ENCODE results near the gene GUCA1C. TPM values are rescaled to one million over a fixed set of nuclear protein-coding genes. Genes with fewer than 3 reads are reported as not detected.
A peak's percentile ranks its signal among the peaks of the same experiment; 100 is the strongest.

Gene GUCA1C
- 1.4 and 3.9 TPM in 2 replicates for total RNA-seq

GRCh38 chr3:108953700-108954099 lies at the start of gene GUCA1C:
Gene GUCA1C, minus strand, starts transcription at chr3:108953879. Its CDS starts 117 bp downstream, at chr3:108953762.
- DNase-seq (ENCODE audit: low read depth), result no peak

GRCh38 chr3:108998436-108998835 lies 44.8 kb upstream of the GUCA1C start:
- DNase-seq (ENCODE audit: low read depth), result no peak

- DNase-seq (ENCODE audit: low read depth), result peak; percentile 3
These were observed 32.2 kb upstream of the GUCA1C start for GRCh38 chr3:108985844-108986243.

- peak; percentile 5 for DNase-seq (ENCODE audit: low read depth)
These were observed 29.4 kb upstream of the GUCA1C start for GRCh38 chr3:108983051-108983450.

- no peak for DNase-seq (ENCODE audit: low read depth)
These were observed 22.4 kb upstream of the GUCA1C start for GRCh38 chr3:108976058-108976457.

GRCh38 chr3:108973019-108973418 lies 19.3 kb upstream of the GUCA1C start:
- no peak for DNase-seq (ENCODE audit: low read depth)

GRCh38 chr3:108972482-108972881 lies 18.8 kb upstream of the GUCA1C start:
- no peak for DNase-seq (ENCODE audit: low read depth)

- DNase-seq (ENCODE audit: low read depth), result no peak
These were observed 16.9 kb upstream of the GUCA1C start for GRCh38 chr3:108970561-108970960.

GRCh38 chr3:108966773-108967172 lies 13.1 kb upstream of the GUCA1C start:
- no peak for DNase-seq (ENCODE audit: low read depth)

GRCh38 chr3:108959017-108959416 lies 5.3 kb upstream of the GUCA1C start:
- DNase-seq (ENCODE audit: low read depth), result peak; percentile 58

- peak; percentile 48 for DNase-seq (ENCODE audit: low read depth)
These were observed 469 bp downstream of the GUCA1C start for GRCh38 chr3:108953210-108953609.

- DNase-seq (ENCODE audit: low read depth), result no peak
These were observed 1.7 kb downstream of the GUCA1C start for GRCh38 chr3:108951820-108952501.

- DNase-seq (ENCODE audit: low read depth), result no peak
These were observed 5.8 kb downstream of the GUCA1C start for GRCh38 chr3:108947855-108948254.

GRCh38 chr3:108946292-108947285 lies 7.1 kb downstream of the GUCA1C start:
- peak; percentile 86 for DNase-seq (ENCODE audit: low read depth)

GRCh38 chr3:108940568-108941263 lies 13.0 kb downstream of the GUCA1C start:
- DNase-seq (ENCODE audit: low read depth), result peak; percentile 33

GRCh38 chr3:108940166-108940565 lies 13.5 kb downstream of the GUCA1C start:
- DNase-seq (ENCODE audit: low read depth), result peak; percentile 79

- DNase-seq (ENCODE audit: low read depth), result peak; percentile 20
These were observed 16.6 kb downstream of the GUCA1C start for GRCh38 chr3:108936924-108937689.

GRCh38 chr3:108931035-108931434 lies 22.6 kb downstream of the GUCA1C start:
- no peak for DNase-seq (ENCODE audit: low read depth)

GRCh38 chr3:108918866-108919265 lies 34.8 kb downstream of the GUCA1C start:
- no peak for DNase-seq (ENCODE audit: low read depth)

GRCh38 chr3:108914774-108915641 lies 38.7 kb downstream of the GUCA1C start:
- peak; percentile 67 for DNase-seq (ENCODE audit: low read depth)
